Islet precursor cell (in vitro differentiated cells): ENCODE results near the gene EML5.
A peak's percentile ranks its signal among the peaks of the same experiment; 100 is the strongest.

ENCODE experiments used
- DNase-seq: peaks from one replicate; pipeline ENCODE4 v3.0.0-alpha.2; 2018

EML5 gene

GRCh38 chr14:88698651-88699050 lies 94.1 kb downstream of the EML5 start:
- DNase-seq: no peak

GRCh38 chr14:88695870-88696269 lies 96.9 kb downstream of the EML5 start:
- no peak for DNase-seq

- no peak for DNase-seq
These were observed 104.4 kb downstream of the EML5 start for GRCh38 chr14:88688386-88688785.

- DNase-seq: no peak
These were observed 109.6 kb downstream of the EML5 start for GRCh38 chr14:88683119-88683518.

GRCh38 chr14:88682495-88683114 lies 110.1 kb downstream of the EML5 start:
- peak; percentile 89 for DNase-seq

GRCh38 chr14:88681755-88682494 lies 110.8 kb downstream of the EML5 start:
- DNase-seq: no peak

- no peak for DNase-seq
These were observed 123.4 kb downstream of the EML5 start for GRCh38 chr14:88669346-88669745.

GRCh38 chr14:88668448-88669116 lies 124.2 kb downstream of the EML5 start:
- DNase-seq: no peak

GRCh38 chr14:88667555-88668273 lies 125.0 kb downstream of the EML5 start:
- peak; percentile 77 for DNase-seq

GRCh38 chr14:88660056-88660455 lies 132.7 kb downstream of the EML5 start:
- no peak for DNase-seq

GRCh38 chr14:88639221-88639620 lies 153.5 kb downstream of the EML5 start:
- DNase-seq: no peak

- no peak for DNase-seq
These were observed 160.2 kb downstream of the EML5 start for GRCh38 chr14:88632512-88632911.

GRCh38 chr14:88631091-88631490 lies 161.7 kb downstream of the EML5 start:
- DNase-seq: no peak

- peak; percentile 78 for DNase-seq
These were observed 162.2 kb downstream of the EML5 start for GRCh38 chr14:88630565-88630964.

- DNase-seq: no peak
These were observed 164.3 kb downstream of the EML5 start for GRCh38 chr14:88628462-88628861.

GRCh38 chr14:88628033-88628432 lies 164.7 kb downstream of the EML5 start:
- DNase-seq: no peak

GRCh38 chr14:88625671-88626070 lies 167.1 kb downstream of the EML5 start:
- DNase-seq: no peak

- no peak for DNase-seq
These were observed 171.7 kb downstream of the EML5 start for GRCh38 chr14:88621100-88621499.

- no peak for DNase-seq
These were observed 174.3 kb downstream of the EML5 start for GRCh38 chr14:88618476-88618875.

- DNase-seq: no peak
These were observed 175.3 kb downstream of the EML5 start for GRCh38 chr14:88617479-88617878.

- no peak for DNase-seq
These were observed 176.1 kb downstream of the EML5 start for GRCh38 chr14:88616697-88617096.

GRCh38 chr14:88614218-88614907 lies 178.4 kb downstream of the EML5 start:
- DNase-seq: no peak

GRCh38 chr14:88613552-88614010 lies 179.2 kb downstream of the EML5 start:
- DNase-seq: no peak
